Myocyte (in vitro differentiated cells): ENCODE results near the gene SNX8. TPM values are rescaled to one million over a fixed set of nuclear protein-coding genes. Genes with fewer than 3 reads are reported as not detected.

Source experiments
- DNase-seq: peaks from one replicate; pipeline ENCODE4 v3.0.0-alpha.2; 2012; ENCODE audit warnings: low read depth
- total RNA-seq: library from RNA; depleted of rRNA; stranded (reverse); fragments of >200 nt; gene quantifications from 2 replicates; pipeline ENCODE4 v1.2.3, GENCODE V29; 2014

Gene SNX8
- total RNA-seq, 1 donor from 2014 or later = 17.9 TPM

DNA sequence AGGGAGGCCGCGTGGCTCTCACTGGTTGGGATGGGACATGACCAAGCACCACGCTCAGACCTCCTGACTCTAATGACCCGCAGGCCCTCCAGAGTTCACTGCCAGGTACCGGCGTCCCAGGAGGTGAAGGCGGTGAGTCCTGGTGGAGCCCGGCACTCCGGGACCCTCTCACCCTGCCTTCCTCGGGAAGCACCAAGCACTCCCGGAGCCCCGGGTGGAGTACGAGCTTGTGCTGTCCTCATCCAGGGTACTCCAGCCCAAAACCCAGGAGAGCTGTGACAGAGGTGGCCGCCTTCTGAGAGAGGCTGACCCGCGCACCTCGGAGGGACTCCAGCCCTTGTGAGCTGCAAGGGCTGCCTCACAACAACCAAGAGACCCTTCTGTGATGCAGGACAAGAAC lies 90.9 kb downstream of the SNX8 start:
- DNase-seq = no peak

DNA sequence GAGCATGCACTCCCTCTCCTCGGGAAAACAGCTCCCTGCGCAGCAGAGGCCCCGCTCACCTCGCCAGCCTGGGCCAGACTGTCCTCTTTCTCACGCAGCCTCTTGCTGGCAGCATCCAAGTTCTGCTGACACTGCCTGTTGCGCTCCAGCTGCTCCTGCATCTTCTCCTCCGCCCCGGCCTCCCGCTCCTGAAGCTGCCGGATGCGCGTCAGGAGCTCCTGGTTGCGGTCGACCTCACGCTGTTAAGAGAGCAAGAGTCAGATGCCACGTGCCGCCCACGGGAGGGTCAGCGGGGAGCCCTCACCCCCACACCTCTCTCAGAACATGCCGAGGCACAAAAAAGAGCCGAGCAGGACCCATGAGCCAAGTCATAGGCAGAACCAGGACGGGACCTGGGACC lies 91.7 kb downstream of the SNX8 start:
- DNase-seq = no peak

GRCh38 chr7:2220954-2221353 lies 93.3 kb downstream of the SNX8 start:
- DNase-seq = no peak

- DNase-seq = no peak
Observed at GRCh38 chr7:2220506-2220905, 93.7 kb downstream of the SNX8 start.

DNA sequence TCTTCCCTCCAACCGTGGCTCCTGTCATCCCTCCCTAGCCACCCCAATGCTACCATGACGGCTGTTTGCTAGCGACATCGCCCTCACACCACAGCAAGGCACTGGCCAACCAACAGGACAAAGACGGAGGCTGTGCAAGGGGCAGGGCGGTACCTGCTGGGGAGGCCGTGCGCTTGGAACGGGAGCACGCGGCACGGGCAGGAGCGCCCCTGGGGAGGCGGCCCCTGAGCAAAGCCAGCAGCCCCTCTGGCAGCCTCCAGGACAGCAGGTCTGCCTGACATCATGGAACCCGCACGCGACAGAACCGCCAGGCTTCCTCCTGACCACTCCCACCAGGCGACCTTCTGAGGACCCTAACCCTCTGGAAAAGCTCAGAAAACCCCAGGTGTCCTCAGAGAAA lies 94.2 kb downstream of the SNX8 start:
- DNase-seq = no peak

- DNase-seq = no peak
Observed at GRCh38 chr7:2219606-2220005, 94.6 kb downstream of the SNX8 start.

DNA sequence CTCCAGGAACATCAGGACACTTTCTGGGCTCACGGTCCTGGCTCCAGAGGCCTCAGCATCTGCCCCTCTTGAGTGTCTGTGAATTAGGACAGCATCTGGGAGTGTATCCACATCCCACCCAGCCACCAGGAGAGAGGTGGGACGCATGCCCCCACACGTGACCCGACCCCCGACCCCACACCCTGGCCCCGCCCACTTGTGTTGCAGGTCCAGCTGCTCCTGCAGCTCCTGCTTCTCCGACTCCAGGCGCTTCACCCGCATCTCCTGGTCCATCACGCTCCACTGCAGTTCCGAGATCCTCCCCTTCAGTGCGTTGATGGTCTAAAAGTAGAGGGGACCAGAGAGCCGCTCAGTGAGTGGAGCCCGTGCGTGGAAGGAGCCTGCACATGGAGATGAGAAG lies 95.1 kb downstream of the SNX8 start:
- DNase-seq = no peak

DNA sequence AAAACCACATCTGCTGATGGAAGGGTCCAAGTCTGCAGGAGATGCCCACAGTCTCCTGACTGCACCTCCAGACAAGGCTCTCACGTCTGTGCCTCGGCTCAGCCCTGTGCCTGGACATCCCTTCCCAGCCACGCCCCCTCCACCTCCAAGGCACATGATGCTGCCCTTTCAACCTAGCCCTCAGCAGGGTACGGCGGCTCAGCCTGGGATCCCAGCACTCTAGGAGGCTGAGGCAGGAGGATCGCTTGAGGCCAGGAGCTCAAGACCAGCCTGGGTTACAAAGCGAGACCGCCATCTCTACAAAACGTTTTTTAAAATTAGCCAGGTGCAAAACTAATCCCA lies 95.8 kb downstream of the SNX8 start:
- DNase-seq = no peak

DNA sequence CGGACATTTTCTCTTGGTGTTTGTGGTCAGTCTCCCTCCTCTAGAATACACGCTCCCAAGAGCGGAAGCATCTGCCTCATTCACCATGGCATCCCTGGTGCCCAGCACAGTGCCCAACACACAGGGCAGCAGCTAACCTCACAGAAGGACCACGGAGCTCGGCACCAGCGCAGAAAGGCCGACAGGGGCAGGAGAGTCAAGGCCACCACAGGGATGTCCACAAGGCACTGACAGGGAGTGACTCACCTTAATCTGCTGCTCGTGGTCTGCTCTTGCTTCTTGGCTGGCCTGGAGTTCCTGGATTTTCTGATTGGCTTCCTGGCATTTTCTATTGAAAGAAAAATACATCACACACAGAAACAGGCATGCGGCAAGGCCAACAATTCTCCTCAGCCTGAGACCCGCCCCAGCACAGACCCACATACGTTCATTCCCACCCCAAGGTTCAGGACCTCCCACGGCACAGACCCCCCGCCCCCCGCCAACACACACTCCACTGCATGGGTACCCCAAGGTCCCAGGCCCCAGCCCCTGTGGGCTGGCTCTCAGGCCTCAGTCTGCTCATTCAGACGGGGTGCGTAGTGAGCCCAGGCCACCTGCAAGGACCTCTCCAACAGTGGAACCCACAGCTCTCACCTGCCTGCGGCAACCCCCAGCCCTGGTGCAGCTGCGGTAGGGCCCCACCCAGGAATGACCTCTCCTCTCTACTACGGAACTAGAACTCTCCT lies 96.4 kb downstream of the SNX8 start:
- peak; percentile 25 for DNase-seq

- no peak for DNase-seq
Observed at GRCh38 chr7:2217206-2217605, 97.0 kb downstream of the SNX8 start.

DNA sequence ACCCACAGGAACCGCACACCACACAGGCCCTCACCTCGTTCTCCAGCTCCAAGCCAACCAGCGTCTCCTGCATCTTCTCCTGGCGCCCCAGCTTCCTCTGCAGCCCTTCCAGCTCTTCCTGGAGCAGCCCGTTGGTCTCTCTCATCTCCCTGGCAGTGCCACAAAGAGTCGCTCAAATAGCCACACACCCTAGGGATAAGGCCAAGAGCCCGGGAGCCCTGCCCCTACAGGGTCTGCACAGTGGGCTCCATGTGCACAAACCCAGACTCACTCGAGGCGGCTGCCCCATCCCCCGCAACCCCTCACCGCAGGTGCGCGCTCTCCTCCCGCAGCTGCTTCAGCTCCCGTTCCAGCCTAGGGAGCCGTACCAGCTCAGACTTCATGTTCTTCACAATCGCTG lies 98.4 kb downstream of the SNX8 start:
- no peak for DNase-seq

DNA sequence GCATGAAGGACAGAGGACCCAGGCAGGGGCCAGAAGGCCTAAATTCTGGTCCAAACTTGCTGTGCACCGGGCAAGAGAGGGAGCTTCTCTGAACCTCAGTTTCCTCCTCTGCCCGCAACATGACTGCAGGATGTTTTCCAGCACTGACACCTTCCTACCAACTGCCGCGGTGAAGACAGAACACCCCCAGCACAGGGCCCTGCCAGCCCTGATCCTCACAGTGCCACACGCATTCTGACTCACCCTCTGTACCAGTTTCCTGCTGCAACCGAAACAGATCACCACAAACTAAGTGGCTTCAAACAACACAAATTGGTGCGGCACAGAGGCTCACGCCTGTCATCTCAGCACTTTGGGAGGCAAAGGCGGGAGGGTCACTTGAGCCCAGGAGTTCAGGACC lies 99.6 kb downstream of the SNX8 start:
- no peak for DNase-seq

DNA sequence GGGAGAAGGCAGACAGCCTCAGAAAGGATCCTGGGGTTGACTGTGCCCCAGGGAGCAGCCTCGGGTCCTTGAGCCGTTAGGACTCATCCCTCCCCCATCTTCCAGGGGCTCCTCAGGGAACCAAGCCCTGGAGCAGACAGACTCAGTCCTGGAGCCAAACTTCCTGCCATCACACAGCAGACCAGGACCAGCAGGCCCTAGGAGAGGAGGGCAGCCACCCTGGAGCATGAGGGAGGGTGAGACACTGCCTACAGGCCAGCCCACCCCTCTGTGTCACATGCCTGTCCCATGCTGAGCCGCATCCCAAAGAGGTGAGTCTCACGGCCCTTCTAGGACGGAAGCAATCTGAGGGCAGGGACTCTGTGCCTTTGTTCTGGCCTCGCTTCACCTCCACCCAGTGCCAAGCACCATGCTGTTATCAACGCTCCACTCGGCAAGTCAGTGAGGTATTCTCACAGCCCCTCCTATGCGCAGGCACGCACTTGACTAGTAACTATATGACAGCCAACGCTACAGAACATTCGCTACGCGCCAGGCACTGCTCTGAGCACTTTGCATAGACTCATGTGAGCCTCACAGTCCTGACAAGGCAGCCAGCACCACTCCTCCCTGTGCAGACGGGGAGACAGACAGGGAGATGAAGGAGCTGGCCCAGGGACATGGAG lies 100.6 kb downstream of the SNX8 start:
- DNase-seq = no peak

DNA sequence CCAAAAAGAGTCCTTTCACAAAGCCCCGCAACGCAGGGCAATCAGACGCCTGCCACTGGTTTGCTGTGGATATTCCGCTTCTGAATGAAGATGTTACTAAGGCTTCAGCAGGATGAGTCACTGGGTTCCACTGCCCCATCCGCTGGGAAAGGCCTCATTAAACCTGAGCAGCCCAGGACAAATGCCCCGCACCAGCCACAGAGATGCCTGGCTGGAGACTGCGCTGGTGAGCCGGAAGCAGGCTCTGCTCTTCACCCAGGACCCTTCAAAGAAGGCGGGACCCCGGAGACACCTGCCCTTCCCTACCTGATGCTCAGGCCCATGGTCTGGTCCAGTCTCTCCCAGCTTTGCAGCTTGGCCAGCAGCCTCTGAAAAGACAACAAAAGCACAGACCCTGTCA lies 101.3 kb downstream of the SNX8 start:
- no peak for DNase-seq

- DNase-seq = no peak
Observed at GRCh38 chr7:2211926-2212325, 102.3 kb downstream of the SNX8 start.

DNA sequence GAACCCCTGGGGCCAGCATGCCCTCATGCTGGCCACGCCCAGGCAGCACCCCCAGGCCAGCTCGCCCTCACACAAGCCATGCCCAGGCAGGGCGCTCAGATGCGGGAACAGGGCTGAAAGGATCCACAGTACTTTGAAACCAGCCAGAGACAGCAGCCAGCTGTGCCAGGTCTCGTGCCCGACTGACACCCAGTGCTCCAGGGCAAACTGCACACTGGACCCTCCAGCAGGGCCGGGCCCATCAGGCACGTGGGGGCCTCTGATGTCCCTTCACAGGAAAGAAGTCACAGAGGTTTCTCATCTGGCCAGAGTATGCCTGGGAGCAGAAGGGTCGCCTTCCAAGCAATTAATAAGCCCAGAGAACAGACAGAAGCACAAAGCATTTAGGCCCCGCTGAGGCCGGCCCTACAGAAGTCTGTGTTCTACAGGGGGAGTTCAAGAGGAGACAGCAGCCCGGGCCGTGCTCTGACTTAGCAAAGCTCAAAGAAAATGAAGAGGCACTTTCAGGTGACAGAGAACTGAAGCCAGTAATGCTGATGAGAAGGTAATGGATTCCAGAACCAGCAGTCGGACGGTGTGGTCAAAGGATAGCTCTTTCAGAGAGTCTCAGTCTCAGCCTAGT lies 102.9 kb downstream of the SNX8 start:
- DNase-seq = no peak

DNA sequence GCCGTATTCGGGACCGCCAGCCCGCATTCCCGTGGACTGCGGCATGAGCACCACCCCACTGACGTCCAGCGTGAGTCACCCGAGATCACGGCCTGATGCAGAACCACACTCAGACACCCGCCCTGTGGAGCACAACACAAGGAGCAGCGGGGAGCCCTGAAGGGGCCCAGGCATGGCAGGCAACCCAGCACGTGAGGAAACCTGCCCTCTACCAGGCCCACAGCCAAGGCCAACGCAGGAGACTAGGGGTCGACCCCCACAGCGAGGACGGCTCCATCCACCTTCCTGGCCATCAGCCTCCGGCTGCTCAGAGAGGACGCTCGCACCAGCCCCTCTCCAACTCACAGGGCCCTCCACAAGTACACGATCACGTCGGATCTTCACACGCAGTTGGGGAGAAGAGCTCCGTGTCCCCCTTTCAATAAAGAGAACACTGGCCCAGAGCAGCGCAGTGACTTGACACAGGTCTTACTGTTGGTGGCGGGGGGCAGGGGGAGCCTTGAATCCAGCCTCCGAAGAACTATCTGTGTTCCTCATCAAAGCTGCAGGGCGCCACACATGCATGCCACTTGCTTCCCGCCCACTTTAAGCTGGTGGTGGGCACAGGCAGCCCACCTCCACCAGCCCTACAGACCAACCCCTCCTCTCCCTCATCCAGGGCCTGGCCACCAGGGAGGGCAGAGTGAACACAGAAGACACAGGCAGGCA lies 103.5 kb downstream of the SNX8 start:
- no peak for DNase-seq

- no peak for DNase-seq
Observed at GRCh38 chr7:2209961-2210323, 104.3 kb downstream of the SNX8 start.

- DNase-seq = peak; percentile 77
Observed at GRCh38 chr7:2209146-2209960, 104.9 kb downstream of the SNX8 start.

DNA sequence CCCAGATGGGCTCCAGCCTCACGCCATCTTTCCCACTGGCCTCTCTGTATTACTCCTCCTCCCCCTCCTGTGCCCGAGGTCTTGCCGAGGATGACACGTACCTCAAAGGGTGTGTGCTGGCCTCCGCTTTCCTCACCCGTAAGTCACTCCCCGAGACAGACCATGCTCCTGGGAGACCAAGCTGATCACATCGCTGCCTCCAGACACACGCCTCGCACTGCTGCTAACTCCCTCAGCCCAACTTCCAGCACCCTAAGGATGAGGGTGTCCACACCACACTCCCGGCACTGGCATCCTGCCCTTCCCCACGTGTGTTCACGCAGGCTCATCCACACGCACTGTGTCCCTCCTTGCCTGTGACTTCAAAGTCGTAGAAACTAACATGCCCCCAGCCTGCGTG lies 105.5 kb downstream of the SNX8 start:
- no peak for DNase-seq

GRCh38 chr7:2205036-2205780 lies 109.0 kb downstream of the SNX8 start:
- DNase-seq = no peak
